H7 (cell line): ENCODE data around the gene ABL1. TPM values are rescaled to one million over a fixed set of nuclear protein-coding genes. Genes with fewer than 3 reads are reported as not detected.
A peak's percentile ranks its signal among the peaks of the same experiment; 100 is the strongest.

Source experiments
- DNase-seq: peaks from one replicate; pipeline ENCODE4 v3.0.0; 2012
- H3K27me3 ChIP-seq: 2 replicates; pipeline ENCODE4 v1.6.0; 2011; ENCODE audit warnings: mild to moderate bottlenecking, low read length; ENCODE audit not compliant: control insufficient read depth, insufficient read depth
- H3K36me3 ChIP-seq: replicated peaks from 2 replicates; pipeline ENCODE4 v1.5.1; 2011; ENCODE audit warnings: low read length; ENCODE audit not compliant: control insufficient read depth, insufficient read depth
- H3K4me3 ChIP-seq: 2 replicates; pipeline ENCODE4 v1.5.1; 2011; ENCODE audit warnings: low read depth, mild to moderate bottlenecking, control low read depth, low read length, moderate library complexity; ENCODE audit not compliant: insufficient read depth
- total RNA-seq: library from RNA; depleted of rRNA; stranded (reverse); fragments of >200 nt; shearing (Covaris generic); gene quantifications from 2 replicates; pipeline ENCODE4 v1.2.3, GENCODE V29; 2014

The ABL1 gene
- total RNA-seq, 1 experiment from 2014 or later = 57.6 TPM

DNA sequence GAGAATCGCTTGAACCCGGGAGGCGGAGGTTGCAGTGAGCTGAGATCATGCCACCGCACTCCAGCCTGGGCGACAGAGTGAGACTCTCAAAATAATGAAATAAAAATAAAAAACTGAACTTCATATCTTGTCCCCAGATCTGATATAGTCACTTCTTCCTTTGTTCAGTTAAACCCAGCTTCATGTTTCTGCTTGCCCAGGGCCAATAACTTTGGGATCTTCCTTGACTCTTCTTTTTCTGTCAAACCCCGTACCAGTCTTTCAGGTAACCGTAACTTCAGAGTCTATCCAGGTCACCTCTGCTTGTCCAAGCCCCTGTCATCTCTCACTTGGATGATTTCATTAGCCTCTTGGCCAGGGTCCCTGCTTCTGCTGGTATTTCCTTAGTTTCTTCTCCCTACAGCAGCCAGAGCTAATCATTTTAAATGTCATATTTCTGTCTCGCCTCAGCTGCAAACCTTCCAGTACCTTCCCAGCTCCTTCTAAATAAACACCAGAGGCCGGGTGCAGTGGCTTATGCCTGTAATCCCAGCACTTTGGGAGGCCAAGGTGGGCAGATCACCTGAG lies 19.7 kb upstream of the ABL1 start:
- no peak for DNase-seq
- H3K27me3 ChIP-seq = no peaks in the 10 kb centered on the region
- H3K4me3 ChIP-seq = no peak overlapping the region
- H3K36me3 ChIP-seq = no peaks in the 10 kb centered on the region

DNA sequence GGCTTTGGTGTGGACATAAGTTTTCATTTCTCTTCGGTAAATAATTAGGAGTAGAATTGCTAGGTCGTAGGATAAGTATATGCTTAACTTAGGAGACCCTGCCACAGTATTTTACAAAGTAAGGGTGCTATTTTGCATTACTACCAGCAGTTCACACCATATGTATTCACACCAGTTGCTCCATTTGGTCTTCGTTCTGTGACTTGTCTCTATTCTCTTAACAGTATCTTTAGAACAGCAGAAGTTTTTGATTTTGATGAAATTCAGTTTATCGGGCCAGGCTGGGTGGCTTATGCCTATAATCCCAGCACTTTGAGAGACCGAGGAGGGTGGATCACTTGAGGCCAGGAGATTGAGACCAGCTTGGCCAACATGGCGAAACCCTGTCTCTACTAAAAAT lies 17.1 kb upstream of the ABL1 start:
- Histone ChIP-seq H3K36me3 (no peaks in the 10 kb centered on the region), H3K27me3 (no peaks in the 10 kb centered on the region), H3K4me3 (no peak overlapping the region)
- no peak for DNase-seq

DNA sequence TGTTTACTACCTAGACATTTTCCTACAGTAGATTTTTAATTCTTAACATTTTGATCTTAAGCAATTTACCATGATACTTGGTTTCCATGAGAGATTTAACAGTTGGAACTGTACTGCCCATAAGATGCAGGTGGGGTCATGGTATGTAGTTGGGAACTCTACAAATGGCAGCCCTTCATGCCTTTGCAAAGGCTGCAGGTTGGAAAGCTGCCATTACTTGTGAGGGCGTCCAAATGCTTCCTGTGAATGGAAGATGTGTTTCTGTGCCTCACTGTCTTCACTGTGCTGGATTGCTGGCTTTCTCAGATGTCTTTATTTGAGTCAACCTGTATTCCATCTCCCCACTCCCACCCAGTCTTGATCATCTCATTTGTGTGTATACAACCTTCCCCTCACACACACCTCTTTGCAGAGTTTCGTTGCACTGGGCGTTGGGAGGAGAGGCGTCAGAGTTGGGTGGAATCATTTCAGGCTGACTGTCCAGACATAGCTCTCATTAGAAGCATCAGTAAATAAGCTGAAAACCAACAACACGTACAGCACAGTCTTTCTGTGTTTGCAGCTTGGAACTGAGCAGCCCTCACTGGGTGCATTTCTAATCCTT lies 14.8 kb upstream of the ABL1 start:
- Histone ChIP-seq H3K27me3 (no peaks in the 10 kb centered on the region), H3K4me3 (no peak overlapping the region), H3K36me3 (no peaks in the 10 kb centered on the region)
- DNase-seq = no peak

DNA sequence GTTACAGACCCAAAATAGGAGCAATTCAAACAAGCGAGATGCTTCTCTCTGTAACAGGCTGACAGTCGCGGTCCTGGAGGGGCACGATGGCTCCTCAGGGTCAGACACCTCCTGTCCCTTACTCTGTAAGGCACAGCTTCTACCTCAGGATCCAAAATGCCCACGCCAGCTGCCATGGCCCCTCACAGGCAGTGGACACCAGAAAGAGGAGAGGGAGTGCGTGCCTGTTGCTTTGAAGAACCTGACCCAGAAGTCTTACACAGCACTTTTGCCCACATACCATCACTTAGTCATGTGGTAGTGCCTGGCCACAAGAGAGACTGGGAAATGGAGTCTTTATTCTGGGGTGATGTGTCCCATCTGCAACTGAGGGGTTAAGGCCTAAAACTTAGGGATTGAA lies 11.6 kb upstream of the ABL1 start:
- Histone ChIP-seq H3K27me3 (no peaks in the 10 kb centered on the region), H3K36me3 (no peaks in the 10 kb centered on the region), H3K4me3 (no peak overlapping the region)
- no peak for DNase-seq

DNA sequence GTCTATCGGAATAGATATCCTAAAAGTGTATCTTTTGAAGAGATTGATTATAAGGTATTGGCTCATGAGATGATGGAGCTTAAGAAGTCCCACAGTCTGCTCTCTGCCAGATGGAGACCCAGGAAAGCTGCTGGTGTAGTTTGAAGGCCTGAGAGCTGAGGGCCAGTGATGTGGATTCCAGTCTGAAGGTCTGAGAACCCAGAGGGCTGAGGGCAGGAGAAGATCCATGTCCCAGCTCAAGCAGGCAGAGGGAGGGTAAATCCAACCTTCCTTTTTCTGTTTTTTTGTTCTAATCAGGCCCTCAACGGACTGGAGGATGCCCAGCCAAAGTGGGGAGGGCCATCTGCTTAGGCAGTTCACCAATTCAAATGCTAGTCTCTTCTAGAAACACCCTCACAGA lies 11.0 kb upstream of the ABL1 start:
- no peak for DNase-seq
- Histone ChIP-seq H3K27me3 (no peaks in the 10 kb centered on the region), H3K36me3 (no peaks in the 10 kb centered on the region), H3K4me3 (no peak overlapping the region)

DNA sequence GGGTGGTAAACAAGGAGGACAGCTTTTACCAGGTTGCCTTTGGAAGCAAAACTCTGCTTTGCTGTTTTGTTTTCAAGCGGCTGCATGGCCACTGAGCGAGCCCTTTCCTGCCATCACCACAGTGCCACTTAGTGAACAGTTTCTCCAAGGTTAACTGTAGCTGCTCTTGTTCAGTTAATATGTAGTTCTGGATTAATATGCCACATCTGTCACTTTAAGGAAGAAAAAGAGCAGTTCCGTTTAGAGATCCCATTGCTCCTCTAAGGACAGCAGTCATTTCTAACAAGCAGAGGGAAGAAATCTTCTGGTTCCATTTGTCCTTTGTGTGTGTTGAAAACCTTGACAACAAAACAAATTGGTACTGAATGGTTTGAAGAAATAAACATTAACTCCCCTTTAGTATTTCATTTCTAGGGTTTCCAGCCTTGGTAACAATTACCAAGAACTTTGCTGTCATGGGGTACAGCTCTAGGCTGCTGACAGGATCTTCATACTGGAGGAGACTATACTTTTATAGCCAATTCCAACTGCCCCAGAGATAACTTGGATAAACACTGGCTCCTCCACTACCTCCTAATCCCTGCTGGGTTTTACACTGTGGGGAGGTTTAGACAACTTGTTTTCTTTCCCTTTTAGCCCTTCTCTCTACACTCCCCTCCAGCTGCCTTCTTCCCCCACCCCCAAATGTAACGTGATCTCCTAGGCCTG lies 10.3 kb upstream of the ABL1 start:
- H3K36me3 ChIP-seq = no peaks in the 10 kb centered on the region
- peak; percentile 86 for DNase-seq
- no peak overlapping the region for H3K4me3 ChIP-seq

DNA sequence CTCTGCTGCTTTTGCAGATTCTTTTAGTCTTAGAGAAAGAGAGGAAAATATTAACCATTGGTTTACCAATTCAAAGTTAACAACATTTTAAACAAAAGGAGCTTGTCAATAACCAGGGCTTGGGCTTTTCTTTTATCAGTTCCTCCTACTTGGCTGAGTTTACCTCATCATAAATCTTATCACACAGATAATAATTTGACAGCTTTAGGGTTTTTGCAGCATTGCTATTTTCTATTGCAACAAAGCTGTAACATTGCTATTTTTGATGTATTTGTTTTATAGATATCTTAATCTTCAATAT lies 9.8 kb upstream of the ABL1 start:
- DNase-seq = no peak
- no peak overlapping the region for H3K4me3 ChIP-seq
- H3K36me3 ChIP-seq = no peaks in the 10 kb centered on the region
- H3K27me3 ChIP-seq = no peaks in the 10 kb centered on the region

More for the DNA sequence above, 10.3 kb upstream of the ABL1 start:
- H3K27me3 ChIP-seq = no peaks in the 10 kb centered on the region

DNA sequence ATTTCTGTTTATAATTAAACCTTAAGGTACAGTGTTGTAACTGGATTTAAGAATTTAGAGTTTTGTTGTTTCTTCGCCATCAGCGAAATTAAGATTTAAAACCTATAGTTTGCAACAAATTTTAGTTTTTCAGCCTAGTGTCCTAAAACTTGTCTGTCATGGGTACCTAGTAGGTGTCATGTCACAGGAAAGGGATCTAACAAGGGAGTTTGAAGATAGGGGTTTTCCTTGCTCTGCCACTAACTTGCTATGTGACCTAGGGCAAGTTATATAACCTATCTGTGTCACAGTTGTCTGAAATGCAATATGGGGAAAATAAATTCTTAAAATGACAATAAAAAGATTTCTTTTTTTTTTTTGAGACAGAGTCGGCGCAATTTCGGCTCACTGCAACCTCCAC lies 9.2 kb upstream of the ABL1 start:
- DNase-seq = no peak
- Histone ChIP-seq H3K4me3 (no peak overlapping the region), H3K27me3 (no peaks in the 10 kb centered on the region), H3K36me3 (no peaks in the 10 kb centered on the region)

DNA sequence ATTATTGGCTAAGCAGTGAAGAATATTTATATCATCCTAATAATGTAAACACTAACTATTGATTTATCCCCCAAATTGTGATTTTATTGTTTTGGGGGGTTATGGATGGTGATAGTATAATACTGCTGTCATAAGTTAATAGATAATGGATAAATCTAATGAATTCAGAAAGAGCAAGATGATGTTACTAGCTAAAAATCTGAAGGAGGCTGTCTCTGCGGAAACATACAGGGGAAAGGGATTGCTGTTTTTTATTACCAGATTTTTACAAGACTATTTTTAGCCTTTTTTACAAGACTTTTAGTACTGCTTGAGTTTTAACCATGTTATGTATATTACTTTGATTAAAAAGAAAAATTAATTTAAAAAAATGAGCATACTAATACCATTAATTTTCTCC lies 5.3 kb upstream of the ABL1 start:
- no peaks in the 10 kb centered on the region for H3K27me3 ChIP-seq
- H3K4me3 ChIP-seq = no peak overlapping the region
- DNase-seq = no peak

DNA sequence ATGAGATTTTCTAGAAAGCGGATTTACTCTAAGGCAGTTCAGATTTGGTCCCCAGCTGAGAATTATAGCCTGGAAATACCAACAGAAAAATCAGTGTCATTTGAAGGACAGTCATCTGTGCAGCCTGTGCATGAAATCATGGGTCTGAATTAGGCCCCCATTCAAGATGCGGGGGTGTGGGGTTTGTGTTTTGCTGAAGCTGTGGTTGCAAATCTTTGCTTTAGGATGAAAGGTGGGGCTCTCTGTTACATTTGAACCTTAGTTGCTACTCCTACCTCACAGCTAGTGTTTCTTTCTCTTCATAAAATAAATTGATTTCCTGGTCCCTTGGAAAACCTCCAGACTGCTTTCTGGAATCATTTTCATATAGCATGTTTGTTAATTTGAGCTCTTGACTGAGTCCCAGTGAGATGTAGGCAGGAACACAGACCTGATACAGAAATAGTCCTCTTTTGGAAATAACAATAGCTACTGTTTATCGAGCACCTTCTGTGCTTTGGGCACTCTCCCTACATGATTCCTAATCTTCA lies 4.8 kb upstream of the ABL1 start:
- no peaks in the 10 kb centered on the region for H3K36me3 ChIP-seq
- no peak overlapping the region for H3K4me3 ChIP-seq
- no peak for DNase-seq
- H3K27me3 ChIP-seq = no peaks in the 10 kb centered on the region

More for the DNA sequence above, 5.3 kb upstream of the ABL1 start:
- H3K36me3 ChIP-seq = no peaks in the 10 kb centered on the region

DNA sequence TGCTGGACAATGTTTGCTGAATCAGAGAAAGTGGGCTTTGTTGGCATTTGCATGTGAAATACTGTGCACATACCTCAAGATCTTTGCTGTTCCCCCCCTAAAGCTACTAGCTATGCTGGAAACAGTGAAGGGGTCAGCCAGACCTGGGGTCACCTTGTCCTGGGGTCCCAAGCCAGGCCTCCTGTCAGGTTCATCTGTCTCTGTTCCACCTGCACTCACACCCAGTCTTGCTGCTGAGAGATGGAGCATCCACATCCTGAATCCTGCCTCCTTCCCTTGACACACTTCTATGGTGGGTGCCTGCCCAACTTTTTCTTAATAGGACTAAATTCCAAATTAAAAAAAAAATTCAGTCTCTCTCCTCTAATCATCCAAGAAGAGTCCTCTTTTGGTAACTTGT lies 4.0 kb upstream of the ABL1 start:
- no peaks in the 10 kb centered on the region for H3K36me3 ChIP-seq

DNA sequence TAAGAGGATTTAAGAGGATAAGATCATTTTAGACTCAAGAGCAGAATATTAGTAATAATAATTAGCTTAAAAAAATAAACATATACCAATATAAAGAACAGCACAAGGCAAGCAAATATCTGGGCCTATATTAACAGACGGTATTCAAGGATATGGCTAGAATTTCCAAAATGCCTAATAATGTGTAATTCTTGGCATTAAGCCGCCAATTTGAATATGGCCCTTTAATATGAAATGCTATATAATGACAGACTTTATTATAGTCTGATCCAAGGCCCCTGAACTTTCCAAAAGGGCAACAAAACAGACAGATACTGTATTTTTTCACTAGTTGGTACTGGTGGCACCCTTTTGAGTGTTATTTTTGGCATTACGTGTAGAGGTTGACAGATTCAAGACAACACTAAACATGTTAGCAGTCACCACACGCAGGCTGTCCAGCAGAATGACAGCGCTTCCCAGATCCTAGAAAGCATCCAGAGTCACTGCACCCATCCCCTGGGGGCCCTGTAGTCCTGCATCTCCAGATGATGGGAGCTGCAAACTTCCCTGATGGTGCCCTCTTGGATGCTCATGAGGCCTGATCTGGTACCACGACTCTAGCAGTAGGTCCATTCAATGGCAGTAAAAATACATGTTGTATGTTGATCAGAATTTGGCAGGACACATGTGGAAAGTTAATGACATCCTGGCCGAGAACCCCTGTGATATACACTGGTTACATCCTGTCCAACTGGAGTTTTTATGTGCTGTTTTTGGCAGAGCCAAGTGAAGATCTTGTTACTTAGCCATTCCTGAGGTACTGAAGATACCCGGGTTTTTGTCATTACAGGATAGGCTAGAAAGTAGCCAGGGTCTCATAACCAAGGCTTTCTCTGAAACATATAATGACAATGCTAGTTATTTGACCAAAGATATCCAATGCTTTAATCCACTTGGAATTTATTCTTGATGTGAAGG lies 1.7 kb upstream of the ABL1 start:
- Histone ChIP-seq H3K27me3 (no peaks in the 10 kb centered on the region), H3K4me3 (no peak overlapping the region), H3K36me3 (no peaks in the 10 kb centered on the region)
- DNase-seq = no peak

More for the DNA sequence above, 4.0 kb upstream of the ABL1 start:
- no peak for DNase-seq
- Histone ChIP-seq H3K4me3 (no peak overlapping the region), H3K27me3 (no peaks in the 10 kb centered on the region)

DNA sequence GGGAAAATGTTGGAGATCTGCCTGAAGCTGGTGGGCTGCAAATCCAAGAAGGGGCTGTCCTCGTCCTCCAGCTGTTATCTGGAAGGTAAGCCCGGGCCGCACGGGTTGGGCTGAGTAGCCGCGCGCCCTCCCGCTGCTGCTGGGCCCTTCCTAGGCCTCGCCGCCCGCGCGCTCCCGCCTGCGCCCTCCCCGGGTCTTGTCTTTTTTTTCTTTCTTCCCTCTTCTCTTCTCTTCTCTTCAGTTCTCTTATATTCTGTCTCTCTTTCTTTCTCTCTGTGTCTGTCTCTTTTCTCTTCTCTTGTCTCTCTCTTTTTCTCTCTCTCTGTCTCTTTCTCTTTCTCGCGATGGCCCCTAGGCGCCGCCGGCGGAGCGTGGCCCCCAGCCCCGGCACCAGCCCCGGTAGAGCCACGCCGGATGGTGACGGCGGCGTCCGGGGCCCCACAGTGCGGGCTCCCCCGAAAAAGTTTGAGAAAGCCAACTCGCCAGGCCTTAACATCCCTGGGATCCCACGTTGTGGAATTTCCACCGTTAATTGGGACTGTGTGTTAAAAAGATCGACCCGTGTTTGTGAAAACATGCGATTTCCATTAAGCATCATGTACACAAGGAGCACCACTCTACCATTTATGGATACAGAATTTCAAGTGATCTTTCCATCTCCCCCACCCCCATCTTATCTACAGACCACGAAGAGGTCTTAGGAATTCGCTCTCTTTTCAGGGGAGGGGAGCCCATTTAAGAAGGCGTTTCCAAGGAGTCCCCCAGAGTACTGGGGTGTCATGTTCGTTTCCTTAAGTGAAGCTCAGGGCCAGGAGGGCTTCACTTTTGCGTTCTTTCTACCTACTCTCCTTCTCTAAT lies 616 bp downstream of the ABL1 start:
- peak overlapping the region; percentile 76 for H3K4me3 ChIP-seq
- H3K27me3 ChIP-seq = no peaks in the 10 kb centered on the region
- DNase-seq = peak; percentile 91
- H3K36me3 ChIP-seq = no peaks in the 10 kb centered on the region

DNA sequence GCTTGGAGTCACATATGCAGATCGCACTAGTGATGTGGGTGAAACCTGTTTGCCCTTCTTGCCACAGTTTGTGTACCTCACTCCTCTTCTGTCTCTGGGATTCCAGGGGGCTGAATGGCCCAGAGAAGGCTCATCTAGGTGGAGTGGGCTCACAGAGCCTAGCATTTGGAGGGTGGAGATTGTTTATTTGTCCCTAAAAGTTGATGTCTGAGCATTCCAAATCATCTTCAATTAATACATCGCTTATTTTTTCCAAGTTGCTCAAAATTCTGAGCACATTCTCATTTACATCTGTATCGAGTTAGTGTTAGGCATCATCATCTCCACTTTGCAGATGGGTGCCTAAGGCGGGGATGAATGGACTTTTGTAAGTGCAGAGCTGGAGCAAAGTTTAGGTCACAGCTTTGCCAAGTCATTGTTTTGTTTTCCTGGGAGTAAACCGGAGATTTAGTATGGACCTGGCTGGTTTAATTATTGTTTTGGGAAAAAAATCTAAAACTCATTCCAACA lies 2.0 kb downstream of the ABL1 start:
- DNase-seq = peak; percentile 42

More for the DNA sequence above, 2.0 kb downstream of the ABL1 start:
- Histone ChIP-seq H3K36me3 (no peaks in the 10 kb centered on the region), H3K27me3 (no peaks in the 10 kb centered on the region), H3K4me3 (no peak overlapping the region)
